GM23338 (cell line): ENCODE measurements around the gene WDR27. TPM values are rescaled to one million over a fixed set of nuclear protein-coding genes. Genes with fewer than 3 reads are reported as not detected.

Experiments used
- ATAC-seq: fragments of 200-7000 bp; cut with Tn5 transposase; 3 replicates; pipeline ENCODE4 v1.9.1; 2020
- DNase-seq: peaks from one replicate; pipeline ENCODE4 v3.0.0-alpha.2; 2015; ENCODE audit warnings: low spot score
- H2AFZ ChIP-seq: fragments of 200-600 bp; sonication (generic); 2 replicates; pipeline ENCODE4 v1.8.0; 2016; ENCODE audit warnings: antibody characterized with exemption, mild to moderate bottlenecking, moderate library complexity
- H3F3A ChIP-seq: fragments of 200-600 bp; sonication (generic); replicated peaks from 2 replicates; pipeline ENCODE4 v1.8.0; 2017; ENCODE audit warnings: antibody characterized with exemption, mixed run types, low read depth
- H3K27ac ChIP-seq: fragments of 200-600 bp; sonication (generic); 2 replicates; pipeline ENCODE4 v1.6.1; 2016; ENCODE audit warnings: low read depth
- H3K27me3 ChIP-seq: fragments of 200-600 bp; sonication (generic); 2 replicates; pipeline ENCODE4 v1.8.0; 2016; ENCODE audit warnings: mild to moderate bottlenecking, mixed run types, moderate library complexity; ENCODE audit not compliant: insufficient read depth
- H3K36me3 ChIP-seq: fragments of 200-600 bp; sonication (generic); 2 replicates; pipeline ENCODE4 v1.8.0; 2016; ENCODE audit warnings: mild to moderate bottlenecking; ENCODE audit not compliant: insufficient read depth
- H3K4me1 ChIP-seq: fragments of 200-600 bp; sonication (generic); 2 replicates; pipeline ENCODE4 v1.8.0; 2016; ENCODE audit warnings: mild to moderate bottlenecking, moderate library complexity; ENCODE audit not compliant: insufficient read depth
- H3K4me2 ChIP-seq: fragments of 200-600 bp; sonication (generic); 2 replicates; pipeline ENCODE4 v1.7.1; 2017; ENCODE audit warnings: mixed run types
- H3K4me3 ChIP-seq: fragments of 200-600 bp; sonication (generic); 2 replicates; pipeline ENCODE4 v1.6.1; 2016; ENCODE audit warnings: mixed run types
- H3K79me2 ChIP-seq: fragments of 200-600 bp; sonication (generic); replicated peaks from 2 replicates; pipeline ENCODE4 v1.8.0; 2017; ENCODE audit warnings: mild to moderate bottlenecking; ENCODE audit not compliant: insufficient read depth
- H3K9me2 ChIP-seq: fragments of 200-600 bp; sonication (generic); 2 replicates; pipeline ENCODE4 v1.8.0; 2017; ENCODE audit not compliant: insufficient read depth
- H4K20me1 ChIP-seq: fragments of 200-600 bp; sonication (generic); replicated peaks from 2 replicates; pipeline ENCODE4 v1.8.0; 2017; ENCODE audit warnings: mild to moderate bottlenecking; ENCODE audit not compliant: insufficient read depth
- H3K27ac Mint-ChIP-seq: 2 replicates; pipeline ENCODE4 v1.8.0; 2020; ENCODE audit warnings: inconsistent platforms, mild to moderate bottlenecking, moderate library complexity, mixed read lengths
- H3K27me3 Mint-ChIP-seq: 3 replicates; pipeline ENCODE4 v1.8.0; 2022; ENCODE audit warnings: low read depth, mild to moderate bottlenecking, moderate library complexity, mixed read lengths, inconsistent platforms; ENCODE audit not compliant: insufficient read depth, poor library complexity
- H3K36me3 Mint-ChIP-seq: 3 replicates; pipeline ENCODE4 v1.8.0; 2021; ENCODE audit warnings: low read depth, mild to moderate bottlenecking, inconsistent platforms, moderate library complexity, mixed read lengths
- H3K4me1 Mint-ChIP-seq: 3 replicates; pipeline ENCODE4 v1.8.0; 2020; ENCODE audit warnings: mild to moderate bottlenecking, inconsistent platforms, mixed read lengths
- H3K4me3 Mint-ChIP-seq: 3 replicates; pipeline ENCODE4 v1.8.0; 2021; ENCODE audit warnings: moderate library complexity, mild to moderate bottlenecking, inconsistent platforms, mixed read lengths
- H3K9me3 Mint-ChIP-seq: 3 replicates; pipeline ENCODE4 v1.8.0; 2020; ENCODE audit warnings: moderate library complexity, mild to moderate bottlenecking, inconsistent platforms, mixed read lengths
- CREB1 ChIP-seq: fragments of 250-450 bp; sonication (Bioruptor Pico); IDR thresholded peaks from 2 replicates; pipeline ENCODE4 v1.5.0; 2020; ENCODE audit warnings: low read depth, mild to moderate bottlenecking, moderate library complexity
- EZH2 ChIP-seq: fragments of 200-600 bp; sonication (generic); IDR thresholded peaks from one replicate; pipeline ENCODE4 v1.8.0; 2017; ENCODE audit warnings: antibody characterized with exemption, mild to moderate bottlenecking, low read depth; ENCODE audit not compliant: unreplicated experiment
- EZH2phosphoT487 ChIP-seq: fragments of 200-600 bp; sonication (generic); IDR thresholded peaks from one replicate; pipeline ENCODE4 v1.8.1; 2018; ENCODE audit warnings: antibody characterized with exemption; ENCODE audit not compliant: unreplicated experiment
- JUNB ChIP-seq: IDR thresholded peaks from one replicate; pipeline ENCODE4 v1.6.1; 2016; ENCODE audit warnings: antibody characterized with exemption; ENCODE audit not compliant: unreplicated experiment
- NANOG ChIP-seq: IDR thresholded peaks from 2 replicates; pipeline ENCODE4 v1.6.1; 2016; ENCODE audit warnings: antibody characterized with exemption, borderline replicate concordance
- POLR2AphosphoS5 ChIP-seq: IDR thresholded peaks from 2 replicates; pipeline ENCODE4 v1.6.1; 2016; ENCODE audit warnings: antibody characterized with exemption, low read depth
- STAT1 ChIP-seq: IDR thresholded peaks from one replicate; pipeline ENCODE4 v1.6.1; 2016; ENCODE audit warnings: antibody characterized with exemption; ENCODE audit not compliant: unreplicated experiment
- ZNF114 ChIP-seq: fragments of 250-450 bp; sonication (Bioruptor Pico); IDR thresholded peaks from 2 replicates; pipeline ENCODE4 v1.5.0; 2020; ENCODE audit warnings: mild to moderate bottlenecking, moderate library complexity
- ZNF331 ChIP-seq: fragments of 250-450 bp; sonication (Bioruptor Pico); IDR thresholded peaks from 2 replicates; pipeline ENCODE4 v1.5.0; 2020; ENCODE audit warnings: low read depth, mild to moderate bottlenecking, moderate library complexity
- polyA plus RNA-seq: library from polyadenylated mRNA; unstranded; fragments of >200 nt; fragmentation: Nextera tagmentation; extraction: Ambion mirVana; gene quantifications from 2 replicates; pipeline ENCODE4 v1.2.1, GENCODE V29; 2016
- total RNA-seq: library from RNA; depleted of rRNA; stranded (reverse); fragments of >200 nt; shearing (Covaris generic); gene quantifications from 2 replicates; pipeline ENCODE4 v1.2.3, GENCODE V29; 2014
- TF ChIP-seq, protein P1 (sequence below), 2 experiments: fragments of 200-600 bp in 1 of 2; sonication (generic) in 1 of 2; conservative IDR thresholded peaks; 2 replicates each; pipeline versions ENCODE4 v1.5.1 to v1.6.1; 2016 to 2017; ENCODE audit warnings: antibody characterized with exemption in 2 of 2, low read depth in 2 of 2, mild to moderate bottlenecking in 2 of 2, moderate library complexity in 1 of 2
- TF ChIP-seq, protein P2 (sequence below): IDR thresholded peaks from 2 replicates; pipeline ENCODE4 v1.6.1; 2016; ENCODE audit warnings: antibody characterized with exemption
- TF ChIP-seq, protein P3 (sequence below): IDR thresholded peaks from one replicate; pipeline ENCODE4 v1.6.1; 2018; ENCODE audit warnings: antibody characterized with exemption; ENCODE audit not compliant: unreplicated experiment

Gene WDR27
- total and polyA plus RNA-seq, 2 experiments from 2014 or later: 55.3 to 80.4 TPM

DNA sequence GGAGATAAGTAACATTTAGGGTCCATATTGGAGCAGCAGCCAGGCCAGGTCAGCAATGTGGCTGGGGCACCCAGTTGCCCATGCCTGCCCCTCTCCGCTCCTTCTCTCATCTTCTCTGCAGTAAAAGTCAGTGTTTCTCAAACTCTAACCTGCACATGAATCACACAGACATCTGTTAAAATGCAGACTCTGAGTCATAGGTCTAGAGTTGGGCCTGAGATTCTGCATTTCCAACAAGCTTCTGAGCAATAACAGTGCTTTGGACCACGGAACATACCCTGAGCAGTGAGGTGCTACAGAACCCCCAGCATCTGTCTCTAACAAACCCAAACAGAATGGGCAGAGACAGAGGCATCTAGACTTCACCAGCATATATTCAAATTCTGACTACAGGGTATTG, 12.3 kb upstream of the WDR27 start:
- Histone ChIP-seq H3K4me1 (no peaks in the 10 kb centered on the region), H2AFZ (no peak overlapping the region), H4K20me1 (0 out of 2 replicates have a peak, but pooled peaks cover 4% of the 10 kb centered on the region), H3K27me3 (no peaks in the 10 kb centered on the region), H3K4me3 (no peak overlapping the region), H3K36me3 (peaks cover 40% of the 10 kb centered on the region; the same call in 1 of the 2 replicates), H3F3A (no peaks in the 10 kb centered on the region), H3K4me2 (no peak overlapping the region), H3K27ac (no peak overlapping the region), H3K79me2 (peaks cover 21% of the 10 kb centered on the region), H3K9me2 (no peaks in the 10 kb centered on the region)
- Mint-ChIP-seq H3K27ac (no peak overlapping the region), H3K36me3 (peaks cover 64% of the 10 kb centered on the region), H3K4me3 (no peak overlapping the region), H3K9me3 (no peaks in the 10 kb centered on the region), H3K27me3 (no peaks in the 10 kb centered on the region), H3K4me1 (no peaks in the 10 kb centered on the region)
- TF ChIP-seq EZH2: no peak
- no peak for TF ChIP-seq NANOG
- no peak for TF ChIP-seq CREB1 (CRISPR knock-in tag)
- no peak for TF ChIP-seq STAT1
- TF ChIP-seq, protein P1, sequence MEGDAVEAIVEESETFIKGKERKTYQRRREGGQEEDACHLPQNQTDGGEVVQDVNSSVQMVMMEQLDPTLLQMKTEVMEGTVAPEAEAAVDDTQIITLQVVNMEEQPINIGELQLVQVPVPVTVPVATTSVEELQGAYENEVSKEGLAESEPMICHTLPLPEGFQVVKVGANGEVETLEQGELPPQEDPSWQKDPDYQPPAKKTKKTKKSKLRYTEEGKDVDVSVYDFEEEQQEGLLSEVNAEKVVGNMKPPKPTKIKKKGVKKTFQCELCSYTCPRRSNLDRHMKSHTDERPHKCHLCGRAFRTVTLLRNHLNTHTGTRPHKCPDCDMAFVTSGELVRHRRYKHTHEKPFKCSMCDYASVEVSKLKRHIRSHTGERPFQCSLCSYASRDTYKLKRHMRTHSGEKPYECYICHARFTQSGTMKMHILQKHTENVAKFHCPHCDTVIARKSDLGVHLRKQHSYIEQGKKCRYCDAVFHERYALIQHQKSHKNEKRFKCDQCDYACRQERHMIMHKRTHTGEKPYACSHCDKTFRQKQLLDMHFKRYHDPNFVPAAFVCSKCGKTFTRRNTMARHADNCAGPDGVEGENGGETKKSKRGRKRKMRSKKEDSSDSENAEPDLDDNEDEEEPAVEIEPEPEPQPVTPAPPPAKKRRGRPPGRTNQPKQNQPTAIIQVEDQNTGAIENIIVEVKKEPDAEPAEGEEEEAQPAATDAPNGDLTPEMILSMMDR (conservative IDR thresholded peaks at IDR 0.05; ENCODE audit: low read depth in 2 of 2): no peak
- TF ChIP-seq EZH2phosphoT487: no peak
- TF ChIP-seq, protein P2, sequence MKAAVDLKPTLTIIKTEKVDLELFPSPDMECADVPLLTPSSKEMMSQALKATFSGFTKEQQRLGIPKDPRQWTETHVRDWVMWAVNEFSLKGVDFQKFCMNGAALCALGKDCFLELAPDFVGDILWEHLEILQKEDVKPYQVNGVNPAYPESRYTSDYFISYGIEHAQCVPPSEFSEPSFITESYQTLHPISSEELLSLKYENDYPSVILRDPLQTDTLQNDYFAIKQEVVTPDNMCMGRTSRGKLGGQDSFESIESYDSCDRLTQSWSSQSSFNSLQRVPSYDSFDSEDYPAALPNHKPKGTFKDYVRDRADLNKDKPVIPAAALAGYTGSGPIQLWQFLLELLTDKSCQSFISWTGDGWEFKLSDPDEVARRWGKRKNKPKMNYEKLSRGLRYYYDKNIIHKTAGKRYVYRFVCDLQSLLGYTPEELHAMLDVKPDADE: no peak
- ATAC-seq (no peak), DNase-seq (no peak)

DNA sequence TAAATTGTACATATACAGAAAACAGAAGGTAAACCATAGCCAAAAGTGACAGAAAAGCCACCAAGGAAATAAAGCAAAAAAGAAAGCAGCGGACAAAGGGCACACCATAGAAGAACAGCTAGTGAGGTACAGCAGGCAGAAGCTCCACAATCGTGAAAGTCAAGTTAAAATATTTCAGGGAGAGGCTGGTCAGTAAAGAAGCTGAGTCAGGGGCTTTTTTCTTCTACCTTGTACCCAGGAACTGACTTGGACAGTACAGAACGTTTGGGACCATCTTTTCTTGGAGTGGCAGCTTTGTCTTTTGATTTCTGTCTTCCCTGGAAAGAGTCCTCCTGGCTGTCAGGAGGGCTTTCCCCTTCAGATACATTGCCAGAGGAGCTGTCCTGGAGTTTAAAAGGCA, 8.2 kb upstream of the WDR27 start:
- Histone ChIP-seq H3K27me3 (no peaks in the 10 kb centered on the region), H3K4me2 (no peak overlapping the region), H3K79me2 (peaks cover under 1% of the 10 kb centered on the region; the same call in 1 of the 2 replicates), H3F3A (no peaks in the 10 kb centered on the region), H3K4me1 (no peaks in the 10 kb centered on the region), H3K4me3 (no peak overlapping the region), H3K36me3 (peaks cover 24% of the 10 kb centered on the region; the same call in 1 of the 2 replicates), H2AFZ (no peak overlapping the region), H4K20me1 (peaks cover 4% of the 10 kb centered on the region; the same call in 1 of the 2 replicates), H3K27ac (no peak overlapping the region), H3K9me2 (no peaks in the 10 kb centered on the region)
- Mint-ChIP-seq H3K4me3 (no peak overlapping the region), H3K27me3 (no peaks in the 10 kb centered on the region), H3K36me3 (peaks cover 42% of the 10 kb centered on the region), H3K9me3 (no peaks in the 10 kb centered on the region), H3K27ac (no peak overlapping the region), H3K4me1 (peaks cover under 1% of the 10 kb centered on the region; the same call in 2 of the 3 replicates)
- no peak for DNase-seq
- ATAC-seq: no peak
- TF ChIP-seq POLR2AphosphoS5 (no peak), EZH2phosphoT487 (no peak), JUNB (no peak), CREB1 (CRISPR knock-in tag) (no peak), ZNF331 (CRISPR knock-in tag) (no peak), NANOG (no peak), STAT1 (no peak), ZNF114 (CRISPR knock-in tag) (no peak), EZH2 (no peak)
- TF ChIP-seq, protein P3, sequence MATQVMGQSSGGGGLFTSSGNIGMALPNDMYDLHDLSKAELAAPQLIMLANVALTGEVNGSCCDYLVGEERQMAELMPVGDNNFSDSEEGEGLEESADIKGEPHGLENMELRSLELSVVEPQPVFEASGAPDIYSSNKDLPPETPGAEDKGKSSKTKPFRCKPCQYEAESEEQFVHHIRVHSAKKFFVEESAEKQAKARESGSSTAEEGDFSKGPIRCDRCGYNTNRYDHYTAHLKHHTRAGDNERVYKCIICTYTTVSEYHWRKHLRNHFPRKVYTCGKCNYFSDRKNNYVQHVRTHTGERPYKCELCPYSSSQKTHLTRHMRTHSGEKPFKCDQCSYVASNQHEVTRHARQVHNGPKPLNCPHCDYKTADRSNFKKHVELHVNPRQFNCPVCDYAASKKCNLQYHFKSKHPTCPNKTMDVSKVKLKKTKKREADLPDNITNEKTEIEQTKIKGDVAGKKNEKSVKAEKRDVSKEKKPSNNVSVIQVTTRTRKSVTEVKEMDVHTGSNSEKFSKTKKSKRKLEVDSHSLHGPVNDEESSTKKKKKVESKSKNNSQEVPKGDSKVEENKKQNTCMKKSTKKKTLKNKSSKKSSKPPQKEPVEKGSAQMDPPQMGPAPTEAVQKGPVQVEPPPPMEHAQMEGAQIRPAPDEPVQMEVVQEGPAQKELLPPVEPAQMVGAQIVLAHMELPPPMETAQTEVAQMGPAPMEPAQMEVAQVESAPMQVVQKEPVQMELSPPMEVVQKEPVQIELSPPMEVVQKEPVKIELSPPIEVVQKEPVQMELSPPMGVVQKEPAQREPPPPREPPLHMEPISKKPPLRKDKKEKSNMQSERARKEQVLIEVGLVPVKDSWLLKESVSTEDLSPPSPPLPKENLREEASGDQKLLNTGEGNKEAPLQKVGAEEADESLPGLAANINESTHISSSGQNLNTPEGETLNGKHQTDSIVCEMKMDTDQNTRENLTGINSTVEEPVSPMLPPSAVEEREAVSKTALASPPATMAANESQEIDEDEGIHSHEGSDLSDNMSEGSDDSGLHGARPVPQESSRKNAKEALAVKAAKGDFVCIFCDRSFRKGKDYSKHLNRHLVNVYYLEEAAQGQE: no peak
- TF ChIP-seq, protein P1 (conservative IDR thresholded peaks at IDR 0.05; ENCODE audit: low read depth in 2 of 2): no peak
- TF ChIP-seq, protein P2: no peak
